Measurements from ENCODE around the gene VPS37C.
"Not testable (repeated sequence)": the region's sequence is repeated elsewhere in the genome, so short reads cannot be mapped to it uniquely, and the experiment has no call there.

The VPS37C gene

GRCh38 chr11:61161190-61162091, at the start of gene VPS37C:
TSS of gene VPS37C (minus strand) at chr11:61161426. CDS start at chr11:61138829, 22,597 bp downstream.
- DNase-seq: peak; percentile 96

GRCh38 chr11:61210629-61211028, 49.4 kb upstream of the VPS37C start:
- not testable (repeated sequence) for DNase-seq

GRCh38 chr11:61207636-61208310, 46.5 kb upstream of the VPS37C start:
- not testable (repeated sequence) for DNase-seq

- DNase-seq: not testable (repeated sequence)
Measured at GRCh38 chr11:61204502-61205059, 43.4 kb upstream of the VPS37C start.

- DNase-seq: not testable (repeated sequence)
Measured at GRCh38 chr11:61203873-61204272, 42.6 kb upstream of the VPS37C start.

GRCh38 chr11:61202950-61203746, 41.9 kb upstream of the VPS37C start, which contains the start of gene PGA3:
TSS of gene PGA3 (plus strand) at chr11:61203515. CDS start at chr11:61203565, 50 bp downstream.
- DNase-seq: not testable (repeated sequence)

GRCh38 chr11:61201476-61201875, 40.2 kb upstream of the VPS37C start:
- DNase-seq: no peak

GRCh38 chr11:61198948-61199523, 37.8 kb upstream of the VPS37C start:
- no peak for DNase-seq

- DNase-seq: no peak
Measured at GRCh38 chr11:61198361-61198760, 37.1 kb upstream of the VPS37C start.

GRCh38 chr11:61195719-61196118, 34.5 kb upstream of the VPS37C start:
- DNase-seq: no peak

- no peak for DNase-seq
Measured at GRCh38 chr11:61194981-61195695, 33.9 kb upstream of the VPS37C start.

- no peak for DNase-seq
Measured at GRCh38 chr11:61194169-61194671, 33.0 kb upstream of the VPS37C start.

GRCh38 chr11:61193596-61193995, 32.4 kb upstream of the VPS37C start:
- DNase-seq: no peak

- DNase-seq: no peak
Measured at GRCh38 chr11:61189933-61190332, 28.7 kb upstream of the VPS37C start.

GRCh38 chr11:61187505-61188130, 26.4 kb upstream of the VPS37C start:
- DNase-seq: peak; percentile 85

- DNase-seq: no peak
Measured at GRCh38 chr11:61186504-61186903, 25.3 kb upstream of the VPS37C start.

GRCh38 chr11:61183645-61184044, 22.4 kb upstream of the VPS37C start:
- DNase-seq: no peak

- no peak for DNase-seq
Measured at GRCh38 chr11:61181489-61181888, 20.3 kb upstream of the VPS37C start.

GRCh38 chr11:61180205-61180604, 19.0 kb upstream of the VPS37C start:
- DNase-seq: not testable (repeated sequence)

GRCh38 chr11:61176446-61176845, 15.2 kb upstream of the VPS37C start:
- no peak for DNase-seq

GRCh38 chr11:61174949-61175348, 13.7 kb upstream of the VPS37C start:
- no peak for DNase-seq

Data from right forelimb (tissue), 1 donor.